ENCODE results near the gene CD83. TPM values are rescaled to one million over a fixed set of nuclear protein-coding genes. Genes with fewer than 3 reads are reported as not detected.

The CD83 gene
- total RNA-seq, 1 donor from 2014 or later = 1.3 TPM

DNA sequence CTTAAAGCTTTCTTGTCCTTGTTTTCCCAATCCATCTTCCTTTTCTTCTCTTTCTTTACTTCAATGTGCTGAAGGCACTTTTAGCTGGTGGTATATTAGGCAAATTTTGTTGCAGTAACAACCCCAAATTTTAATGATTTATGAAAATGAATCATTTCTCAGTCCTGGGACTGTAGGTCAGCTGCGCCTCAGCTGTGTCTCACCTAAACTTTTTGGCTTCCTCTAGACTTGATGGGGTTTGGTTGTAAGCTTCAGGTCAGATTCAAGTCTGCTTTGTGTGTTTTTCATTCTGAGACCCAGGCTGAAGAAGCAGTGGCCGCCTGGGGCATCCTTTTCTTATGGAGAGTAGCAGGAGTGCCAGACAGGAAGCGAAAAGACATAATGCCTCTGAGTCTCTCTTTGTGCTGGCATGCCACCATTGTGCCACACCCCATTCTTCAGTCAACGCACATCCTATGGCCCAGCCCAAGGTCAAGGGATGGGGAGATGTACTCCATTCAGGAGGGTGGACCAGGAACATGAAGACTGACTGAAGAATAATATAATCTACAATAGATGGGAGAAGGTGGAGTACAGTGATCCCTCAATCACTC is 28.9 kb upstream of the CD83 start:
- intact Hi-C loops (cut with DNase I) = no loop called here

GRCh38 chr6:14089224-14089623 is 28.3 kb upstream of the CD83 start:
- intact Hi-C loops (cut with DNase I) = no loop called here
- DNase-seq (ENCODE audit: missing footprints) (no peak), ATAC-seq (no peak)

More for the DNA sequence above, 28.9 kb upstream of the CD83 start:
- no peak for DNase-seq (ENCODE audit: missing footprints)
- ATAC-seq = no peak

- no peak for DNase-seq (ENCODE audit: missing footprints)
- ATAC-seq = no peak
- intact Hi-C loops (cut with DNase I) = no loop called here
Measured at GRCh38 chr6:14091339-14091978, 26.1 kb upstream of the CD83 start.

DNA sequence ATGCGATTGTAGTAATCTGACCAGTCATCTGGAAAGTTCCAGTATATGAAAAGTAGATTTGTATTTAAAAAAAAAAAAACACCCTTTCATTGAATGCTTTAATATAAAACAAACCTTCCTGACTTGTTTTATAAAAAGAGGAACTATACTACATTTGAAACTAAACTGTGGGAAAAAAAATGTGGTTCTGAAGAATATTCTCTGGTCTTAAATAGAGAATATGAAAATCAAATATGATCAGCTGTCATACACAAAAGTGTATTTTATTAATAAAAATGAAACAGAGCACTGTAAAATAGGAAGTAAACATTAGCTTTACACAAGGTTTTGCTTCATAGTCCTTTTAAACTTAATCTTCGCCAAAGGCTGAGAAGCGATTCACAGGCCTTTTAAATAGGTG is 25.3 kb upstream of the CD83 start:
- DNase-seq (ENCODE audit: missing footprints) (no peak), ATAC-seq (no peak)
- intact Hi-C loops (cut with DNase I) = no loop called here

GRCh38 chr6:14092838-14093789 is 24.5 kb upstream of the CD83 start:
- DNase-seq (ENCODE audit: missing footprints) (no peak), ATAC-seq (no peak)
- intact Hi-C loops (cut with DNase I) = no loop called here

- DNase-seq (ENCODE audit: missing footprints) (no peak), ATAC-seq (no peak)
- intact Hi-C loops (cut with DNase I) = no loop called here
Measured at GRCh38 chr6:14094721-14095120, 22.9 kb upstream of the CD83 start.

GRCh38 chr6:14095437-14095836 is 22.1 kb upstream of the CD83 start:
- ATAC-seq = no peak
- DNase-seq (ENCODE audit: missing footprints) = no peak
- intact Hi-C loops (cut with DNase I) = no loop called here

- ATAC-seq (no peak), DNase-seq (ENCODE audit: missing footprints) (no peak)
- intact Hi-C loops (cut with DNase I) = no loop called here
Measured at GRCh38 chr6:14100138-14100537, 17.4 kb upstream of the CD83 start.

GRCh38 chr6:14100966-14101365 is 16.6 kb upstream of the CD83 start:
- no peak for DNase-seq (ENCODE audit: missing footprints)
- intact Hi-C loops (cut with DNase I) = no loop called here
- no peak for ATAC-seq

GRCh38 chr6:14102383-14102782 is 15.2 kb upstream of the CD83 start:
- no peak for DNase-seq (ENCODE audit: missing footprints)
- intact Hi-C loops (cut with DNase I) = no loop called here
- no peak for ATAC-seq

DNA sequence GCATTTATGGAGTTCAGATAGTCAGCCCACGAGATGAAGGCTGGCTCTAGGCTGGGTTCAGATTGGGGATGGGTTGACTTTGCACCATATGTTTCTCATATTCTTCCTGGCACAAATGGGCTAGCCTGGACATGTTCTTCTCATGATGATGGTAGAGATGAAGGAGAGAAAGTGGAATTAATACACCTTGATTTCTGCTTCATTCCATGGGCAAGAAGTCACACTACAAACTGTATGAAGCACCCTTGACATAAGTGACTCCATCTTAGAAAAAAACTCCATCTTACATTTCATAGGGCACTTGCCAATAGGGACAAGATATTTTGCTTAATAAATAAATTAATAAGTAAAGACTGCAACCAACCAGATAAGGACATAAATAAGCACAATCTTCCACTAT is 12.0 kb upstream of the CD83 start:
- no peak for ATAC-seq
- intact Hi-C loops (cut with DNase I) = no loop called here
- DNase-seq (ENCODE audit: missing footprints) = no peak

- intact Hi-C loops (cut with DNase I) = no loop called here
- ATAC-seq = no peak
- DNase-seq (ENCODE audit: missing footprints) = no peak
Measured at GRCh38 chr6:14107000-14107399, 10.6 kb upstream of the CD83 start.

DNA sequence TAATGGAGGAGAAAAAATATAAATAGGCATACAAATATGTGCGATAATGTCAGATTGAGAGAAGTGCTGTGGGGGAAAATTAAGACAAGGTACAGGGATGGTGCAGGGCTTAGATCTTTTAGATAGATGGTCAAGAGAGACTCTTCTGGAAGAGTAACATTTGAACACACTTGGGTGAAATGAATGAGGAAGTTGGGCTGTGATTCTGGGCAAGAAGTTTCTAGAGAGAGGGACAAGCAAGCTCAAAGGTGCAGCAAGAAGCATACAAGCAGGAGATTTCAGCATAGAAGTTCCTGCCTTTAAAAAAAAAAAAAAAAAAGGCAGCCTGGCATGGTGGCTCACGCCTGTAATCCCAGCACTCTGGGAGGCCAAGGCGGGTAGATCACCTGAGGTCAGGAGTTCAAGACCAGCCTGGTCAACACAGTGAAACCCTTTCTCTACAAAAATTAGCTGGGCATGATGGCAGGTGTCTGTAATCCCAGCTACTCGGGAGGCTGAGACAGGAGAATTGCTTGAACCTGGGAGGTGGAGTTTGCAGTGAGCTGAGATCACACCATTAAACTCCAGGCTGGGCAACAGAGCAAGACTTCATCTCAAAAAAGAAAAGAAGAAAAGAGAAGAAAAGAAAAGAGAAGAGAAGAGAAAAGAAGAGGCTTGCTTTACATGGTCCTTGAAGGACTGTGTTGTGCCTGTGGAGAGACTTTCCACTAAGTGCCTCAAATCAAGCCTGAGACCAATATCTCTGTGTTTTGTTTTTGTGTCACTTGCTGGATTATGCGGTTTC is 9.7 kb upstream of the CD83 start:
- ATAC-seq = no peak
- intact Hi-C loops (cut with DNase I) = no loop called here
- no peak for DNase-seq (ENCODE audit: missing footprints)

- peak; percentile 65 for DNase-seq (ENCODE audit: missing footprints)
- intact Hi-C loops (cut with DNase I) = no loop called here
- peak; percentile 46 for ATAC-seq
Measured at GRCh38 chr6:14108571-14109410, 8.8 kb upstream of the CD83 start.

- no peak for DNase-seq (ENCODE audit: missing footprints)
- intact Hi-C loops (cut with DNase I) = no loop called here
- ATAC-seq = no peak
Measured at GRCh38 chr6:14109411-14109826, 8.2 kb upstream of the CD83 start.

GRCh38 chr6:14110001-14110818 is 7.4 kb upstream of the CD83 start:
- intact Hi-C loops (cut with DNase I) = no loop called here
- DNase-seq (ENCODE audit: missing footprints) = no peak
- ATAC-seq = no peak

- no peak for ATAC-seq
- no peak for DNase-seq (ENCODE audit: missing footprints)
- intact Hi-C loops (cut with DNase I) = no loop called here
Measured at GRCh38 chr6:14113976-14114375, 3.6 kb upstream of the CD83 start.

GRCh38 chr6:14118091-14118439 is 493 bp downstream of the CD83 start:
- no peak for DNase-seq (ENCODE audit: missing footprints)
- intact Hi-C loops (cut with DNase I) = no loop called here
- ATAC-seq = peak; percentile 3

Measured in Right ventricle myocardium inferior (tissue), 1 donor.